GM20000 (cell line): Measurements from ENCODE around the gene SULT4A1.
"Not testable (repeated sequence)": the region's sequence is repeated elsewhere in the genome, so short reads cannot be mapped to it uniquely, and the experiment has no call there.

Source experiments
- DNase-seq: peaks from one replicate; pipeline ENCODE4 v3.0.0; 2012; ENCODE audit warnings: low spot score
- CTCF ChIP-seq: IDR thresholded peaks from 2 replicates; pipeline ENCODE4 v1.5.1; 2012; ENCODE audit warnings: mild to moderate bottlenecking, control low read depth; ENCODE audit errors: extremely low read depth, missing control alignments

The SULT4A1 gene

GRCh38 chr22:43869799-43870198 lies 7.5 kb upstream of the SULT4A1 start:
- no peak for TF ChIP-seq CTCF
- no peak for DNase-seq

GRCh38 chr22:43869001-43869400 lies 6.7 kb upstream of the SULT4A1 start:
- DNase-seq = not testable (repeated sequence)

- DNase-seq = peak; percentile 68
- no peak for TF ChIP-seq CTCF
Observed at GRCh38 chr22:43867839-43868635, 5.7 kb upstream of the SULT4A1 start.

- no peak for TF ChIP-seq CTCF
- no peak for DNase-seq
Observed at GRCh38 chr22:43862882-43863202, 529 bp upstream of the SULT4A1 start.

- DNase-seq = no peak
- no peak for TF ChIP-seq CTCF
Observed at GRCh38 chr22:43861529-43861928, 784 bp downstream of the SULT4A1 start.

- no peak for DNase-seq
- TF ChIP-seq CTCF = no peak
Observed at GRCh38 chr22:43860831-43861230, 1.5 kb downstream of the SULT4A1 start.

- no peak for TF ChIP-seq CTCF
- DNase-seq = no peak
Observed at GRCh38 chr22:43860126-43860525, 2.2 kb downstream of the SULT4A1 start.

GRCh38 chr22:43859621-43860020 lies 2.7 kb downstream of the SULT4A1 start:
- no peak for TF ChIP-seq CTCF
- DNase-seq = no peak
